Right kidney (tissue), 1 donor: Measurements from ENCODE around the gene KNDC1.
"Not testable (repeated sequence)": the region's sequence is repeated elsewhere in the genome, so short reads cannot be mapped to it uniquely, and the experiment has no call there.

ENCODE experiments used
- DNase-seq: peaks from one replicate; pipeline ENCODE4 v3.0.0-alpha.2; 2016

The KNDC1 gene

GRCh38 chr10:133224076-133224475 is 64.1 kb downstream of the KNDC1 start:
- DNase-seq: no peak

GRCh38 chr10:133224756-133225372 is 64.8 kb downstream of the KNDC1 start:
- peak; percentile 61 for DNase-seq

- no peak for DNase-seq
Measured at GRCh38 chr10:133225707-133226191, 65.7 kb downstream of the KNDC1 start.

DNA sequence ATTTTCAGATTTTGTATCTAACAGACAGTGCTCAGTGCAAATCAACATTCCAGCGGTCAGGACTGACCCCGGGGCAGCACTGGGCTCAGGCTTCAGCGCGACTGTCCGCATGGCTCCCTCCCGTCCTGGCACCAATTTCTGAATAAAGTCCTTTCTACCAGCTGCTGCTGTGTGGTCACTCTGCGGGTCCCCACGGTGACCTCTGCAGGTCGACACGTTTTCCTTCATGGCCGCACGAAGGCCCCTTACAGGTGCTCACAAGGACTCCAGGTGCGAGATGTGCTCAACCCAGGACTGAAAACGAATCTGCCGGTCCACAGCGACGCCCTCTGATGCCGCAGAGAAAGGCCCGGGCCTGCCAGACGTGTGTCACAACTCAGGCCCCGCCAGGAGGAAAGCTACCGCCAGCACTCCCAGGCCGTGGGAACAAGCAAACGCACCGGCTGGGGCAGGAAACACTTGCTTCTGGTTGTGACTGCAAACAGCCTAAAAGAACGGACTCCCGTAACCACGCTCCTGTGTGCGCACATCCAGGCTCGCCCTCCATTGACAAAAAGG is 66.3 kb downstream of the KNDC1 start:
- no peak for DNase-seq

- DNase-seq: no peak
Measured at GRCh38 chr10:133227256-133227655, 67.2 kb downstream of the KNDC1 start.

GRCh38 chr10:133229265-133230043 is 69.4 kb downstream of the KNDC1 start:
- DNase-seq: no peak

DNA sequence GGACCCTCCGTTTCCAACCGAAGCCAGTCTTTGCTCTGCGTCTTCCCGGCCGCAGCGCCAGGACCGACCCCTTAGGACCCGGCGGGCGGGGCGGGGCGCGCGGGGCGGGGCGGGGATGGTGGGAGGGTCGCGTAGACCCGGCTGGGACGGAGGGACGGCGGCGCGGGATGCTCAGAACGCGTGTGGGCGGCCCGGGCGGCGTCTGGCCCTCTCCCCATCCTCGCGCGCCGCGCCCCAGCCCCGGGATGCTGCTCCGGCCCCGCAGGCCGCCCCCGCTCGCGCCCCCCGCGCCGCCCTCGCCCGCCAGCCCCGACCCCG is 70.0 kb downstream of the KNDC1 start, which contains the start of gene UTF1:
TSS of gene UTF1 (plus strand) at position 174 of the 318 bp plus-strand sequence. CDS start at position 246, 72 bp downstream.
- no peak for DNase-seq

- no peak for DNase-seq
Measured at GRCh38 chr10:133230387-133231195, 70.6 kb downstream of the KNDC1 start.

DNA sequence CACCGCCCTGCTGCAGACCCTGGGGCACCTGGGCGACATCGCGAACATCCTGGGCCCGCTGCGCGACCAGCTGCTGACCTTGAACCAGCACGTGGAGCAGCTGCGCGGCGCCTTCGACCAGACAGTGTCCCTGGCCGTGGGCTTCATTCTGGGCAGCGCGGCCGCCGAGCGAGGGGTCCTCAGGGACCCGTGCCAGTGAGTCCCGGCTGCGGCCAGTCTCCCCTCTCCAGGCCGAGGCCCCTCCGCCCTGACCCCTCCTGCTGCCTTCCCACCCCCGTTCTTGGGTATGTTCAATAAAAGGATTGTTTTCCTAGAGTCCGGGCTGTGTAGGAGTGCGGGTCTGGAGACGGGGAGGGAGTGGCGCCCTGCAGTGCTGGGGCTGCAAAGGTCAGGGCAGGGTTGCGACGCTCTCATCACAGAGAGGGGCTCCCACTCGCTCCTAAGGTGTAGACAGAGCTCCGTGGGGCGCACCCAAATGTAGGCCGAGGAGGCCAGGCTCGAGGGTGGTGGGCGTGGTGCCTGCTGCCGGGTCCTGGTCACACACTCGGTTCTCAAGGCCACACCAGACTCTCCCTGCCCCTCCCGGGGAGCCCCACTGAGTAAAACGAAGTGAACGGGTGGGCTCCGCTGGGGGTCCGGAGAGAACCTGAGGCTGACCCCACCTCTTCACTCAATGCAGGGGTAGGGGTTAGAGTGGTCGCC is 71.4 kb downstream of the KNDC1 start:
- DNase-seq: no peak

GRCh38 chr10:133231946-133232574 is 72.0 kb downstream of the KNDC1 start:
- no peak for DNase-seq

- DNase-seq: not testable (repeated sequence)
Measured at GRCh38 chr10:133234796-133235195, 74.8 kb downstream of the KNDC1 start.

DNA sequence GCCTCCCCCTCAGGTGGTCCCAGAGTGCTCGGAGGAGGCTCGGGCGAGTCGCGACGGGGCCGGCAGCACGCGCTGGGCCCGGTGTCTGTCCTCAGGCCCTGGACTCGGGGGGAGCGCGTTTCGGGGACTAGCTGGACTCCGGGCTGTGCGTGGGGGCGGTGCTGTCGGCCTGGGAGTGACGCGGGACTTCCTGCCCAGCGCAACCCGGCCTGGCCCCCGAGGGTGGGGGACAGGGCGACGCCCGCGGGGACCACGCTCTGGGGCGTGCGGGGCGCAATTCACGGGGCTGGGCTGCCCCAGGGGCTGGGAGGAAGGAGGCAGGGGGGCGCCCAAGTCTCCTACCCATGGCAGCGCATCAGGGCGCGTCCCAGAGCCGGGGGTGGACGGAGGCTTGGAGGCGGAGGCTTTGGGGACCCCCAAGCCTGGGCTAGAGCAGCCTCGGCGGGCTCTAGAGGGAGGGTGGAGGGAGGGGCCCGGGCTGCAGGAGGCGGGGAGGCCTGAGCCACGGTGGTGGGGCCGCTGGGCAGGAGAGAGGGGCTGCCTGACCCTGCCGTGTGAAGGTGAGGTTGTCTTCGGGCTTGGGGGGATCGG is 75.3 kb downstream of the KNDC1 start:
- DNase-seq: no peak

DNA sequence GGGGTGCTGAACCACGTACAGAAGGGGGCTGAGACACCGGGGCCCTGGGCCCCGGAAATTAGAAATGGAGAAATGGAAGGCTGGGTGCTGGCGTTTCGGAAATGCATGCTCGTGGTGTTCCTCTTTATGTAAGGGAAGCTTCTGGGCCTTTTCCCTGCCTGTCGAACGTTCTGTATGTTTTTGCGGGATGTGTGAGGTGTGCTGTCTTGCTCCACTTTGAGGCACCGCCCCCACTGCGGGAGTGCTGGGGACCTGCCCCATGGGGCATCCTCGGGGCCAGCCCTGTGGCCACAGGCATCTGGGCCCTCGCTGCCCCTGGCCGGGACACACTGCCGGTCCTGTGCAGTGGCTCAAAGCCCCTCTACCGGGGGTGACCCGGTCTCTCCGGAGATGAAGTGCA is 75.9 kb downstream of the KNDC1 start:
- no peak for DNase-seq

DNA sequence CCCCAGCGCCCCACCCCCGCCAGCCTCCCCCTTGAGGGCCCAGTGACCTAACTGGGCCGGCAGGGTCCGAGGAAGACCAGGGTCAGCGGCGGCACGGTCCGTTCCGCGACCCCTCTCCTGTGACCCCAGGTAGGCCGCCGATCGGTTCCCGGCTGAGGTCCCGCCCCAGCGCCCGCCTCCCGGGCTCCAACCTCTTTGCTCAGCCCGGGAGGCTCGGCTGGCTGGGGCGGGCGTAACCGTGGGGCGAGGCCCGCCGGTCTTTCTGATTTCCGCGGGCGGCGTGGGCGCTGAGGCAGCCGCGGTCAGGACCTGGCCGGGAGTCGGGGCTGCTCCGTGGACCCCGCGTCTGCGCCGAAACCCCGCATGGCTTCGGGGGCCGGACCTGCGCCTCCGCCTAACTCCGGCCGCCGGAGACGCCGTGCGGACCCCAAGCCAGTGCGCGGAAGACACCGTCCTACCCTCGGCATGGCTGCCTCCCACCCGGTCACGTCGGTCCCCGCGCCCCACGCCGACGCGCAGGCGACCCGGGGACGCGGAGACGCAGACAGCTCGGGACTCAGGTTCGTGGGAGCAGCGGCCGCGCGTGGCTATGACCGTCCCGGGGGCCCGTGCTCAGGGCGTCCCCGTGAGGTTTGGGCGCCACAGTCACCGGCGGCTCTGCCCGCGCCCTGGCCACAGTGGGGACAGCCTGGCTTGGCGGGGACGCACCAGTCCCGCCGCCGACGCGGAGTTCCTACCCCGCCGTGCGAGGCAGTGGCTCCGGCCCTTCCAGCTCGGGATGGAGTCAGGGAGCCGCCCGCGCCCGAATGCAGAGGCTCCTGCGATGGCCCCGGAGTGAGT is 76.6 kb downstream of the KNDC1 start:
- DNase-seq: no peak

DNA sequence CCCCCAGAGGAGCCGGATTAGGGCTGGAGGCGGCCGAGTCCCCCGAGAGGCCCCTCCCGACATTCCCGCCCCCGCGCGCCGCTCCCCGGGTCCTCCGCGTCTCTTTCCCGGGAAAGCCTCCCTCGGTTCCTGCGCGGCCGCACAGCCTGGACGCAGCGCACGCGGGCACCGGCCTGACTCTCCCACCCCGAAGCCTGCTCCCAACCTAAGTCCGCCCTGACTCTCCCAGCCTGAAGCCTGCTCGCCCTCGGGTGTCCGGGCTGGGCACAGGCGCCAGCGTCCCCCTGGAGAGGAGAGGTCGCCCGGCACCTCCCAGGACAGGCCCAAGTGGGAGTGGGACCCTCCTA is 77.2 kb downstream of the KNDC1 start:
- DNase-seq: no peak

GRCh38 chr10:133237588-133238465 is 77.8 kb downstream of the KNDC1 start, which contains the start of gene VENTX:
Gene VENTX, plus strand, starts transcription at chr10:133237855. Its CDS starts 60 bp downstream, at chr10:133237915.
- DNase-seq: peak; percentile 65

DNA sequence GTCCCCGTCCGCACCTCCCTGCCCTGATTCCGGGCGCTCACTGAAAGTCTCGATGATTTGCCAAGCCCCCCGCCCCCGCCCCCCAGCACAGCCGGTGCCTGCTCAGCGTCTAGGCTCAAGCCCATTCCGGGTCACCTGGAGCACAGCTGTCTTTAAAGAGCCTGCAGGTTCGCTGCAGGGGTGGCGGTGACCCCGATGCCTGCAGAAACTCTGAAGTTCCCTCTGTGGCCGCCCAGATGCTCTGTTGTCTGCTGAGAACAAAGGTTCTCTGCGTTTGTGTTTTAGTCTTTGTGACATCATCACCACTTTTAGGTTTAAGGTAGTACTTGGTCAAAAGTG is 78.4 kb downstream of the KNDC1 start:
- no peak for DNase-seq

GRCh38 chr10:133239990-133240389 is 80.0 kb downstream of the KNDC1 start:
- DNase-seq: no peak

GRCh38 chr10:133241501-133242205 is 81.6 kb downstream of the KNDC1 start:
- no peak for DNase-seq
